ENCODE measurements around the gene A2M.

The A2M gene

DNA sequence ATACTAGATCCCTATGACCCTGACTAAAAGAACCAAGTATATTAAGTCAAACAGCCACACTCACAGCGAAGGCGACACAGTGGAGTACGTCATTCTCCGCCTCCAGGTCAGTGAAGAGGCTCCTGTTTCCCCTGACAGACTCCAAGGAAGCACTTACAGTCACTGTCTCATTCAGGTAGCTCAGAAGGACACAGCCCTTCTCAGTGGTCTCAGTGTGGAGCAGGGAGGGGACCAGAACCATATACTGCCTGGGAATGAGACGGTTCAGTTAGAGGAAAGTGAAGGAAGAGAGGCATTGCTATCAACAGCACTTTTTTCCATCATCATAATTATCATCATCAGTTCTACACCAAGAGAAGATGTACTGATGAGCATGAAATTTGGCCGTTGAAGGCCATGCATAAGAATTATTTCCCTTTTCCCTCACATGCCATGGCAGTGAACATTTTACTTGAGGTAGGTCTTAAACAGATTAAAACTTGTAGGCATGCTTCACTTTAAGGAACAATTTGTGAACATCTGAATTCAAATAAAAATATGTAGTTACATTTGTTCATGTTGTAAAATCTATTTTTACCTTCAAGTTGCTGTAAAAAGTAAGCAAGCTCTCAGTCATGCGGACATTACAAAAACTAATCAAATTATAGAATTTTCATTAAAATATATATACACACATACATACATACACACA lies 2.3 kb downstream of the A2M start:
- in situ Hi-C loops (cut with HindIII; ENCODE audit: low sequenced_read_pairs): no loop called here
- DNase-seq (ENCODE audit: low read depth, low spot score): no peak
- H3K4me3 ChIP-seq (ENCODE audit: low read depth, low read length): no peak overlapping the region
- TF ChIP-seq, protein P1, sequence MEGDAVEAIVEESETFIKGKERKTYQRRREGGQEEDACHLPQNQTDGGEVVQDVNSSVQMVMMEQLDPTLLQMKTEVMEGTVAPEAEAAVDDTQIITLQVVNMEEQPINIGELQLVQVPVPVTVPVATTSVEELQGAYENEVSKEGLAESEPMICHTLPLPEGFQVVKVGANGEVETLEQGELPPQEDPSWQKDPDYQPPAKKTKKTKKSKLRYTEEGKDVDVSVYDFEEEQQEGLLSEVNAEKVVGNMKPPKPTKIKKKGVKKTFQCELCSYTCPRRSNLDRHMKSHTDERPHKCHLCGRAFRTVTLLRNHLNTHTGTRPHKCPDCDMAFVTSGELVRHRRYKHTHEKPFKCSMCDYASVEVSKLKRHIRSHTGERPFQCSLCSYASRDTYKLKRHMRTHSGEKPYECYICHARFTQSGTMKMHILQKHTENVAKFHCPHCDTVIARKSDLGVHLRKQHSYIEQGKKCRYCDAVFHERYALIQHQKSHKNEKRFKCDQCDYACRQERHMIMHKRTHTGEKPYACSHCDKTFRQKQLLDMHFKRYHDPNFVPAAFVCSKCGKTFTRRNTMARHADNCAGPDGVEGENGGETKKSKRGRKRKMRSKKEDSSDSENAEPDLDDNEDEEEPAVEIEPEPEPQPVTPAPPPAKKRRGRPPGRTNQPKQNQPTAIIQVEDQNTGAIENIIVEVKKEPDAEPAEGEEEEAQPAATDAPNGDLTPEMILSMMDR (IDR thresholded peaks at IDR 0.05; ENCODE audit: low read depth, low read length): no peak

- TF ChIP-seq, protein P1 (IDR thresholded peaks at IDR 0.05; ENCODE audit: low read depth, low read length): no peak
- DNase-seq (ENCODE audit: low read depth, low spot score): no peak
- no peak overlapping the region for H3K4me3 ChIP-seq (ENCODE audit: low read depth, low read length)
- in situ Hi-C loops (cut with HindIII; ENCODE audit: low sequenced_read_pairs): no loop called here
These were observed 3.5 kb downstream of the A2M start for GRCh38 chr12:9112076-9112853.

GRCh38 chr12:9111525-9111924 lies 4.2 kb downstream of the A2M start:
- in situ Hi-C loops (cut with HindIII; ENCODE audit: low sequenced_read_pairs): no loop called here

DNA sequence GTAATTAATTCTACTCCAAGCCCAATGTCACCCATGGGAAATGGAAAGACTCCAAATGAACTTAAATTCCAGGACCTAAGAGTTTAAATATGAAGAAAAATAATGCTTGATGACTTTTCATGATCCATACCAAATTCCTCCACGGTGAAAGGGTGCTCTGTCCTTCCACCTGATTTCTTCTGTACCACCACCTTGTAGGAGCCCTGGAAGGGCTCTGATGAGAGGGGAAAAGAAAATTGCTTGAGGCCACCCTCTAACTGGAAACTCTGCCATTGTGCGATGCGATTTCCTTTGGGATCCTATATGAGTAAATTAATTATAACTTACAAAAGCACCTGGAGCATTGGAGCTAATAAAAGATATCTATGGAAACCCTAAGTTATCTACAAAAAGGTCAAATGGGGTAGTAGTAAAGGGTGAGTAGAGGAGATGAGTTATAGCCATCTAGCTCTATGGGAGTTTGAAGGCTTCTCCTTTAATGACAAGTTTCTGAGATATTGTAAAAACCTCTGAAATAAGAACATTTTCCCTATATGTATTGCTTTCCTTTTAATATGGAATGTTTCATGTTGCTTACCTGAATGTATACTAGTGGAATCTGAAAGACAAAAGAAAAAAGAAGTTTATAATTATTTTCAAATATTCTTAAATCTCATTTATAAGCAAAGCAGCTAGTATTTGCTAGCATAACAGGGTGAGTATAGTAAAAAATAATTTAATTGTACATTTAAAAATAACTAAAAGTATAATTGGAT lies 5.8 kb downstream of the A2M start:
- no peak for DNase-seq (ENCODE audit: low read depth, low spot score)
- TF ChIP-seq, protein P1 (IDR thresholded peaks at IDR 0.05; ENCODE audit: low read depth, low read length): no peak
- in situ Hi-C loops (cut with HindIII; ENCODE audit: low sequenced_read_pairs): no loop called here
- no peak overlapping the region for H3K4me3 ChIP-seq (ENCODE audit: low read depth, low read length)

More at GRCh38 chr12:9111525-9111924, 4.2 kb downstream of the A2M start:
- H3K4me3 ChIP-seq (ENCODE audit: low read depth, low read length): no peak overlapping the region
- no peak for DNase-seq (ENCODE audit: low read depth, low spot score)
- TF ChIP-seq, protein P1 (IDR thresholded peaks at IDR 0.05; ENCODE audit: low read depth, low read length): no peak

DNA sequence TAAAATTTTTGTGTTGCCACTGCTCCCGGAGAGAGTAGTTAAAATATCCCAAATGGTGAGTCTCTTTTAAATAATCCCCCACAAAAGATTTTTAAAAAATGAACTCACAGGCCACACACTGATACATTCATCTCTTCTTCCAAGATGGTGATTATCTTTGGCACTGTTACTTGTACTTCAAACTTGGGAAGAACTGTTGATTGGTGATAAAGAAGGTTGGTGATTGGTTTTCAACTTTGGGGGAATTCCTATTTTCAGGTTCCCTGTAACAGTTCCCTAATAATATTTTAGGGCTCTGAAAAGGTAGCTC lies 6.6 kb downstream of the A2M start:
- in situ Hi-C loops (cut with HindIII; ENCODE audit: low sequenced_read_pairs): no loop called here
- DNase-seq (ENCODE audit: low read depth, low spot score): no peak

More for the DNA sequence above, 6.6 kb downstream of the A2M start:
- H3K4me3 ChIP-seq (ENCODE audit: low read depth, low read length): no peak overlapping the region
- TF ChIP-seq, protein P1 (IDR thresholded peaks at IDR 0.05; ENCODE audit: low read depth, low read length): no peak

All from astrocyte of the spinal cord (primary cell).